Osteoblast (primary cell): ENCODE measurements around the gene COLGALT1. TPM values are rescaled to one million over a fixed set of nuclear protein-coding genes. Genes with fewer than 3 reads are reported as not detected.

Experiments
- DNase-seq: peaks from one replicate; pipeline ENCODE4 v3.0.0; 2011; ENCODE audit warnings: low spot score, mixed read lengths; ENCODE audit not compliant: insufficient read length; ENCODE audit errors: missing footprints
- H2AFZ ChIP-seq: 2 replicates; pipeline ENCODE4 v1.6.0; 2011; ENCODE audit warnings: mild to moderate bottlenecking, low read length
- H3K27ac ChIP-seq: 2 replicates; pipeline ENCODE4 v1.5.1; 2011; ENCODE audit warnings: mild to moderate bottlenecking, low read depth, low read length, moderate library complexity
- H3K27me3 ChIP-seq: 2 replicates; pipeline ENCODE4 v1.6.0; 2012; ENCODE audit warnings: mild to moderate bottlenecking, control low read depth, inconsistent platforms, low read length, moderate library complexity; ENCODE audit not compliant: insufficient read depth
- H3K36me3 ChIP-seq: 2 replicates; pipeline ENCODE4 v1.5.1; 2011; ENCODE audit warnings: mild to moderate bottlenecking, low read length, control low read depth, moderate library complexity; ENCODE audit not compliant: insufficient read depth
- H3K4me1 ChIP-seq: 2 replicates; pipeline ENCODE4 v1.5.1; 2011; ENCODE audit warnings: mild to moderate bottlenecking, low read length, control low read depth, moderate library complexity; ENCODE audit not compliant: insufficient read depth
- H3K4me2 ChIP-seq: 2 replicates; pipeline ENCODE4 v1.6.0; 2011; ENCODE audit warnings: mild to moderate bottlenecking, low read length; ENCODE audit not compliant: insufficient read depth
- H3K4me3 ChIP-seq: fragments of 200-600 bp; sonication (generic); 3 replicates; pipeline ENCODE4 v1.5.1; 2012; ENCODE audit warnings: mild to moderate bottlenecking, low read length, inconsistent platforms; ENCODE audit not compliant: insufficient read depth
- H3K79me2 ChIP-seq: 2 replicates; pipeline ENCODE4 v1.6.0; 2012; ENCODE audit warnings: mild to moderate bottlenecking, low read length, control low read depth, inconsistent platforms; ENCODE audit not compliant: insufficient read depth
- H3K9me3 ChIP-seq: 2 replicates; pipeline ENCODE4 v1.5.1; 2011; ENCODE audit warnings: low read depth, low read length, control low read depth
- H4K20me1 ChIP-seq: 2 replicates; pipeline ENCODE4 v1.6.0; 2012; ENCODE audit warnings: mild to moderate bottlenecking, low read length, control low read depth; ENCODE audit not compliant: insufficient read depth
- CTCF ChIP-seq: IDR thresholded peaks from 2 replicates; pipeline ENCODE4 v1.5.1; 2011; ENCODE audit warnings: mild to moderate bottlenecking, low read depth, low read length, moderate library complexity; ENCODE audit errors: extremely low read depth
- total RNA-seq: library from RNA; depleted of rRNA; stranded (reverse); fragments of >200 nt; gene quantifications from 2 replicates; pipeline ENCODE4 v1.2.3, GENCODE V29; 2012

The COLGALT1 gene
- total RNA-seq, 1 donor = 108 TPM

- no peaks in the 10 kb centered on the region for H3K4me1 ChIP-seq
- no peaks in the 10 kb centered on the region for H4K20me1 ChIP-seq
- H3K9me3 ChIP-seq = no peaks in the 10 kb centered on the region
- no peak for TF ChIP-seq CTCF
- no peaks in the 10 kb centered on the region for H3K79me2 ChIP-seq
- no peak overlapping the region for H3K4me2 ChIP-seq
- H2AFZ ChIP-seq = no peak overlapping the region
- no peaks in the 10 kb centered on the region for H3K27me3 ChIP-seq
- DNase-seq = peak; percentile 59
- no peak overlapping the region for H3K4me3 ChIP-seq
- no peaks in the 10 kb centered on the region for H3K36me3 ChIP-seq
- H3K27ac ChIP-seq = no peak overlapping the region
Measured at GRCh38 chr19:17617807-17618192, 62.4 kb downstream of the COLGALT1 start.

- TF ChIP-seq CTCF = no peak
- Histone ChIP-seq H3K4me1 (no peaks in the 10 kb centered on the region), H3K27me3 (no peaks in the 10 kb centered on the region), H4K20me1 (no peaks in the 10 kb centered on the region), H3K27ac (no peak overlapping the region), H3K79me2 (no peaks in the 10 kb centered on the region), H3K4me3 (no peak overlapping the region), H3K9me3 (no peaks in the 10 kb centered on the region), H3K36me3 (no peaks in the 10 kb centered on the region), H3K4me2 (no peak overlapping the region), H2AFZ (no peak overlapping the region)
- no peak for DNase-seq
Measured at GRCh38 chr19:17618281-17618903, 62.9 kb downstream of the COLGALT1 start.

- Histone ChIP-seq H3K4me2 (no peak overlapping the region), H3K9me3 (no peaks in the 10 kb centered on the region), H3K27me3 (no peaks in the 10 kb centered on the region), H3K4me1 (no peaks in the 10 kb centered on the region), H3K79me2 (no peaks in the 10 kb centered on the region), H4K20me1 (no peaks in the 10 kb centered on the region), H3K27ac (no peak overlapping the region), H3K4me3 (no peak overlapping the region), H2AFZ (no peak overlapping the region), H3K36me3 (no peaks in the 10 kb centered on the region)
- DNase-seq = peak; percentile 71
- no peak for TF ChIP-seq CTCF
Measured at GRCh38 chr19:17618936-17619335, 63.5 kb downstream of the COLGALT1 start.

GRCh38 chr19:17620696-17621095, 65.2 kb downstream of the COLGALT1 start:
- peak; percentile 18 for DNase-seq
- no peaks in the 10 kb centered on the region for H3K36me3 ChIP-seq
- H3K9me3 ChIP-seq = no peaks in the 10 kb centered on the region
- no peaks in the 10 kb centered on the region for H3K27me3 ChIP-seq
- no peak overlapping the region for H3K27ac ChIP-seq
- H3K79me2 ChIP-seq = no peaks in the 10 kb centered on the region
- H3K4me3 ChIP-seq = no peak overlapping the region
- H3K4me1 ChIP-seq = no peaks in the 10 kb centered on the region
- no peaks in the 10 kb centered on the region for H4K20me1 ChIP-seq
- H3K4me2 ChIP-seq = no peak overlapping the region
- no peak for TF ChIP-seq CTCF
- H2AFZ ChIP-seq = no peak overlapping the region
